OCI-LY1 (cell line): ENCODE results near the gene SMARCA5.
A peak's percentile ranks its signal among the peaks of the same experiment; 100 is the strongest.

Source experiments
- H2AFZ ChIP-seq: fragments of 200-600 bp; sonication (generic), shearing (Covaris generic); 2 replicates; pipeline ENCODE4 v1.6.0; 2014; ENCODE audit warnings: antibody characterized with exemption, mild to moderate bottlenecking, low read length
- H3F3A ChIP-seq: fragments of 200-600 bp; sonication (generic), shearing (Covaris generic); 2 replicates; pipeline ENCODE4 v1.6.0; 2014; ENCODE audit warnings: mild to moderate bottlenecking, antibody characterized with exemption, low read length, moderate library complexity; ENCODE audit not compliant: insufficient read depth
- H3K27ac ChIP-seq: fragments of 200-600 bp; sonication (generic); 2 replicates; pipeline ENCODE4 v1.5.1; 2014; ENCODE audit warnings: low read length, mixed run types, mild to moderate bottlenecking, low read depth; ENCODE audit not compliant: poor library complexity, severe bottlenecking
- H3K27me3 ChIP-seq: fragments of 200-600 bp; sonication (generic); 2 replicates; pipeline ENCODE4 v1.6.0; 2014; ENCODE audit warnings: antibody characterized with exemption, mild to moderate bottlenecking, low read length, moderate library complexity; ENCODE audit not compliant: insufficient read depth
- H3K36me3 ChIP-seq: fragments of 200-600 bp; sonication (generic); 2 replicates; pipeline ENCODE4 v1.6.1; 2014; ENCODE audit warnings: mild to moderate bottlenecking, antibody characterized with exemption, low read length, moderate library complexity, mixed read lengths; ENCODE audit not compliant: insufficient read depth
- H3K4me1 ChIP-seq: fragments of 200-600 bp; sonication (generic); 2 replicates; pipeline ENCODE4 v1.5.1; 2014; ENCODE audit warnings: mild to moderate bottlenecking, low read length, moderate library complexity; ENCODE audit not compliant: insufficient read depth, severe bottlenecking
- H3K4me2 ChIP-seq: fragments of 200-600 bp; sonication (generic), shearing (Covaris generic); 2 replicates; pipeline ENCODE4 v1.6.1; 2014; ENCODE audit warnings: low read length
- H3K4me3 ChIP-seq: fragments of 200-600 bp; sonication (generic); 2 replicates; pipeline ENCODE4 v1.5.1; 2014; ENCODE audit warnings: low read length, low read depth, mild to moderate bottlenecking, mixed read lengths; ENCODE audit not compliant: poor library complexity, severe bottlenecking
- H3K79me2 ChIP-seq: fragments of 200-600 bp; shearing (Covaris generic); 2 replicates; pipeline ENCODE4 v1.6.1; 2016; ENCODE audit warnings: mixed run types, low read length, mixed read lengths; ENCODE audit not compliant: insufficient read depth
- H3K9ac ChIP-seq: fragments of 200-600 bp; sonication (generic), shearing (Covaris generic); 2 replicates; pipeline ENCODE4 v1.6.1; 2014; ENCODE audit warnings: mild to moderate bottlenecking, low read length, mixed read lengths
- H3K9me2 ChIP-seq: fragments of 200-600 bp; sonication (generic), shearing (Covaris generic); 2 replicates; pipeline ENCODE4 v1.6.1; 2014; ENCODE audit warnings: low read depth, mild to moderate bottlenecking, low read length, mixed read lengths
- H3K9me3 ChIP-seq: fragments of 200-600 bp; shearing (Covaris generic); 2 replicates; pipeline ENCODE4 v1.6.1; 2014; ENCODE audit warnings: low read length, mixed read lengths
- H4K20me1 ChIP-seq: fragments of 200-600 bp; sonication (generic), shearing (Covaris generic); 2 replicates; pipeline ENCODE4 v1.6.0; 2016; ENCODE audit warnings: mild to moderate bottlenecking, low read length; ENCODE audit not compliant: insufficient read depth
- CTCF ChIP-seq: fragments of 200-600 bp; sonication (generic), shearing (Covaris generic); IDR thresholded peaks from 2 replicates; pipeline ENCODE4 v1.5.1; 2017; ENCODE audit warnings: mild to moderate bottlenecking, antibody characterized with exemption, low read length, moderate library complexity, mixed read lengths
- EZH2 ChIP-seq: fragments of 200-600 bp; sonication (generic), shearing (Covaris generic); IDR thresholded peaks from 2 replicates; pipeline ENCODE4 v1.8.0; 2017; ENCODE audit warnings: borderline replicate concordance, mixed run types, mild to moderate bottlenecking, antibody characterized with exemption, low read length, moderate library complexity, mixed read lengths

Gene SMARCA5, protein sequence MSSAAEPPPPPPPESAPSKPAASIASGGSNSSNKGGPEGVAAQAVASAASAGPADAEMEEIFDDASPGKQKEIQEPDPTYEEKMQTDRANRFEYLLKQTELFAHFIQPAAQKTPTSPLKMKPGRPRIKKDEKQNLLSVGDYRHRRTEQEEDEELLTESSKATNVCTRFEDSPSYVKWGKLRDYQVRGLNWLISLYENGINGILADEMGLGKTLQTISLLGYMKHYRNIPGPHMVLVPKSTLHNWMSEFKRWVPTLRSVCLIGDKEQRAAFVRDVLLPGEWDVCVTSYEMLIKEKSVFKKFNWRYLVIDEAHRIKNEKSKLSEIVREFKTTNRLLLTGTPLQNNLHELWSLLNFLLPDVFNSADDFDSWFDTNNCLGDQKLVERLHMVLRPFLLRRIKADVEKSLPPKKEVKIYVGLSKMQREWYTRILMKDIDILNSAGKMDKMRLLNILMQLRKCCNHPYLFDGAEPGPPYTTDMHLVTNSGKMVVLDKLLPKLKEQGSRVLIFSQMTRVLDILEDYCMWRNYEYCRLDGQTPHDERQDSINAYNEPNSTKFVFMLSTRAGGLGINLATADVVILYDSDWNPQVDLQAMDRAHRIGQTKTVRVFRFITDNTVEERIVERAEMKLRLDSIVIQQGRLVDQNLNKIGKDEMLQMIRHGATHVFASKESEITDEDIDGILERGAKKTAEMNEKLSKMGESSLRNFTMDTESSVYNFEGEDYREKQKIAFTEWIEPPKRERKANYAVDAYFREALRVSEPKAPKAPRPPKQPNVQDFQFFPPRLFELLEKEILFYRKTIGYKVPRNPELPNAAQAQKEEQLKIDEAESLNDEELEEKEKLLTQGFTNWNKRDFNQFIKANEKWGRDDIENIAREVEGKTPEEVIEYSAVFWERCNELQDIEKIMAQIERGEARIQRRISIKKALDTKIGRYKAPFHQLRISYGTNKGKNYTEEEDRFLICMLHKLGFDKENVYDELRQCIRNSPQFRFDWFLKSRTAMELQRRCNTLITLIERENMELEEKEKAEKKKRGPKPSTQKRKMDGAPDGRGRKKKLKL

DNA sequence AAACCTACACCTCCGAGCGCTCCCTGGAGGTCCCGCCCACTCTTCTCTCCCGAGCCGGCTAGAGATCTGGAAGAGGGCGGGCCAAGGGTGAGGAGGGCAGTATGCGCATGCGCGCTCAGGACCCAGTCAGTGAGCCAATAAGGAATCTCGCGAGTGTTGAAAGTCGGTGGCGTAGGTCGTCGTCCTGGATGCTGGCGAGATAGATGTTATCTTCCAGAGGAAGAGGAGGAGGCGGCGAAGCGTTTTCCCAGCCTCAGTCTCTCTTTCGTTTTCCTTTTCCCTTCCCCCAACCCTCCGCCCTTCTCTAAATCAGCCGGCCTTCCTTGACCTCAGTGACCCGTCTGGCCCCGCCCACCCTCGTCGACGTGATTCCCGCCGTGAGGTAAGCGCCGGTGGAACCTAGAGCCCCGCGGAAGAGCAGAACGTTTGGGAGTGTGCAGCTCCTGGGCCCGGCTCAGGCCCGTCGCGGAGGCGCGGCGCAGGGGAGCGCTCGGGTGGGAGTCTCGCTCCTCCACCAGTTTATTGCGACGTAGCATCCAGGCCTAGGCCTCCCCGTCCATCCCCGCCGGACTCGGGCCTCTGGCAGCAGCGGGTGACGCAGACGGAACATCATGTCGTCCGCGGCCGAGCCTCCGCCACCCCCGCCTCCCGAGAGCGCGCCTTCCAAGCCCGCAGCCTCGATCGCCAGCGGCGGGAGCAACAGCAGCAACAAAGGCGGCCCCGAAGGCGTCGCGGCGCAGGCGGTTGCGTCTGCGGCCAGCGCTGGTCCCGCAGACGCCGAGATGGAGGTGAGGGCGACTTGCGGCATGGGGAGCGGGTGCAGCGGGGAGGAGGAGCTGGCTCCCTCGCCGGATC lies at the start of gene SMARCA5:
SMARCA5 (plus strand) TSS at position 389 of the 855 bp plus-strand sequence; CDS start at position 612, 223 bp downstream.
- no peaks in the 10 kb centered on the region for H3F3A ChIP-seq
- H3K4me1 ChIP-seq = peaks cover 23% of the 10 kb centered on the region
- peak within 1 kb of the TSS; percentile 93 for H3K4me3 ChIP-seq
- no peaks in the 10 kb centered on the region for H3K9me2 ChIP-seq
- H3K27ac ChIP-seq = peak within 1 kb of the TSS; percentile 62
- H3K4me2 ChIP-seq = peak within 1 kb of the TSS; percentile 95
- peak within 1 kb of the TSS; percentile 81 for H3K9ac ChIP-seq
- peaks cover 7% of the 10 kb centered on the region; the same call in 1 of the 2 replicates for H4K20me1 ChIP-seq
- H3K27me3 ChIP-seq = no peaks in the 10 kb centered on the region
- no peak for TF ChIP-seq EZH2
- TF ChIP-seq CTCF = no peak
- no peaks in the 10 kb centered on the region for H3K9me3 ChIP-seq
- peaks cover 25% of the 10 kb centered on the region for H3K36me3 ChIP-seq
- peak within 1 kb of the TSS; percentile 77; the same call in 1 of the 2 replicates for H2AFZ ChIP-seq
- H3K79me2 ChIP-seq = peaks cover 46% of the 10 kb centered on the region

DNA sequence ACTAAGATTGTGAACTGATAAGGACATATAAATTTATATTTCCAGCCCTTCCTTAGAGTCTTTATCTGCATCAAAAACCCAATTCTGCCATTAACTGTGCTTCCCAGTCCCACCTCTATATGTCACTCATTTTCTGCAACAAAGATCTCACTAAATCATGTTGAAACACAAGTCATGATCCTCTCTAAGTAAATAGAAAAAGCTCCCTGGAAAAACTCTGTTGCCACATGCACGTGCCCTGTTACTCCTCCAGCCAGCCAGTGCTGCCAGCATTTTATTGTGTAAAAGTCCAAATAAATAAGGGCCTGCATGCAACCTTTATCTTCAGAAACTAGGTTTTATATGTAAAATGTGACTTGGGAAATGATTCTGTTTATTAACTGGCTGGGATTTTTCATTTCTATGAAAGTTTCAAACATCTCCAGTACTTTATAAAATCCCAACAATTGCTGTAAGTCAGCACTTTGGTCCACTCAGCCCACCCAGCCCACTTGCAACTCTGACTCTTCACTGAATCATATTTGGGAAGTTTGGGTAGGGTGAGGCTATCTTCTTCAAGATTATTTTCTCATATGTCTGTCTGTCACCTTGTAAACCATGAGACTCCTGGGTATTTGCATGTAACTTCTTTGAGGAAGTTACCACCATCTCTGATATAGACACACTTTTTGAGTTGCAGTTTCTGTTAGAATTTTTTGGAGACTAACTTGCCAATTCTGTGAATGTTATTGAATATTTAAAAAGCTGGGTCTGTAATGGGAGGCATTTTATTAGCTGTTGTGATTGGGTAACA lies 40.0 kb upstream of the SMARCA5 start:
- TF ChIP-seq CTCF (no peak), EZH2 (no peak)
- Histone ChIP-seq H3K4me3 (no peak overlapping the region), H3K9me3 (no peaks in the 10 kb centered on the region), H3K27me3 (no peaks in the 10 kb centered on the region), H3K9ac (no peak overlapping the region), H3K4me2 (no peak overlapping the region), H2AFZ (no peak overlapping the region), H3K27ac (no peak overlapping the region), H3K9me2 (no peaks in the 10 kb centered on the region), H3K4me1 (no peaks in the 10 kb centered on the region), H3K36me3 (no peaks in the 10 kb centered on the region), H3F3A (no peaks in the 10 kb centered on the region), H4K20me1 (no peaks in the 10 kb centered on the region), H3K79me2 (no peaks in the 10 kb centered on the region)
